GM11168 (cell line): ENCODE results near the gene MUC21.

Source experiments
- in situ Hi-C: fragments of 300-500 bp; cut with MboI; formaldehyde crosslinking; loops from one replicate; pipeline ENCODE4 v1.12.0; 2022; ENCODE audit warnings: low sequenced_read_pairs; ENCODE audit not compliant: unreplicated experiment

The MUC21 gene

DNA sequence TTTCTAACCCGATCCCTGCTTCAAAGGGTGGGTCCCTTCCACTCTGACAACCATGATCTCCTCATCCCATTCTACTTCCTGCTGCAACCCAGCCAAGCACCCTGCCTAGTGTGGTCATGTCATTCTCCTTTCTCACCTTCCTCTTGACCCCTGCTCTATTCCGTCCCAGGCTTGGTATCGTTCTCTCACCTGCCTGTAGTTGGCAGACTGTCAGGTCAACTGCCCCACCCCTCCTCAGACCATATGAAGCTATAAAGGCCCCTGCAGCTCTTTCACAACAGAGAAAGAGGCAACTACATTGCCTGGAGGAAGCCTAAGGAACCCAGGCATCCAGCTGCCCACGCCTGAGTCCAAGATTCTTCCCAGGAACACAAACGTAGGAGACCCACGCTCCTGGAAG lies at the start of gene MUC21:
MUC21 (plus strand) TSS at position 280 of the 400 bp plus-strand sequence. CDS start 241 bp downstream, outside the sequence.
- in situ Hi-C loops: no loop called here

DNA sequence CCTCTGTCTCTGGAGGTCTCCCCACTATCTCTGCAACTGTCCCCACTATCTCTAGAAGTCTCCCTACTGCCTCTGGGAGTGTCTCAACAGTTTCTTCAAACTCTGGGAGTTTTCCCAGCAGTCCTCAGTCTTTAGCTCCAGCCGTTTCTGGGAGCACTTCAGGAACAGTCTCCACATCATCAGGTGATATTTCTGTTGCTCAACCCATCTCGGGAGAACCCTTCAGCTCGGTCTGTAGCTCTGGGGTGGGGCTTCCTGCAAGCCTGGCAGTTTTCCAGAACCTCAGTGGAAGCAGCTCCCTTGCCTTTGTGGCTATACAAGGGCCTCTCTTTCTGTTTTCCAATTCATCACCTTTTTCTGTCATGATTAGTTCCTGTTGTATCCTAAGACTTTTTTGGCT lies 48.5 kb upstream of the MUC21 start:
- in situ Hi-C loops: no loop called here

- in situ Hi-C loops: no loop called here
Observed at GRCh38 chr6:30937265-30937664, 46.3 kb upstream of the MUC21 start.

- in situ Hi-C loops: no loop called here
Observed at GRCh38 chr6:30938730-30939129, 44.8 kb upstream of the MUC21 start.

GRCh38 chr6:30939473-30939872 lies 44.0 kb upstream of the MUC21 start:
- in situ Hi-C loops: no loop called here

DNA sequence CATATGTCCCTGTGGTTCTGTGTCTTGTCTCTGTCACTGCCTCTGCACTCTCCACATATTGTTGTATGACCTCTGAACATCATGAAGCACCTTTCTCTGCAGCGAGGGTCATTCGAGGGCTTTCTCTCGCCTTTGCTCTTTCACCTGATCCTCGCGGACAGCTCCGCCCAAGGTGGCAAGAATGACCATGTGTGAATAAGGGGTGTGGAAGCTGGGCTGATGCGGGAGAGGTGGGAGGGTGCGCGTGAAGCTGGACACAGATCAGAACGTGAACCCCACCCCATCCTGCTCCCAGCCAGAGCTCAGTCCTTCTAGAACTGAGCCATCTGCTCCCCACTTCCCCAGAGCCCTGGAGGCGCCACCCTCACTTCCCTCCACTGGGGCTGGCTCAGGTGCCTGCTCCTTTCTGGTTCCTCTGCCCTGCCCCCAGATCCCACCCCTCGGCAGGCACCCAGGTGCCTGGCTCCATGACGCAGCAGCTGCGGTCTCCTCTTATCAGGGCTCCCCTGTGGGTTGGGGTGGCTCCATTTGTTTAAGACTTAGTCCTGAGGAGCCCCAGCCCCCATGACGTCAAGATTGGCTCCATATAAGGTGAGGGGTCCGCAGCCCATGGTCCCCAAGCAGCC lies 43.0 kb upstream of the MUC21 start, which contains the start of gene MUCL3:
MUCL3 (plus strand) TSS at position 613 of the 626 bp plus-strand sequence. CDS start 27 bp downstream, outside the sequence.
- in situ Hi-C loops: no loop called here

DNA sequence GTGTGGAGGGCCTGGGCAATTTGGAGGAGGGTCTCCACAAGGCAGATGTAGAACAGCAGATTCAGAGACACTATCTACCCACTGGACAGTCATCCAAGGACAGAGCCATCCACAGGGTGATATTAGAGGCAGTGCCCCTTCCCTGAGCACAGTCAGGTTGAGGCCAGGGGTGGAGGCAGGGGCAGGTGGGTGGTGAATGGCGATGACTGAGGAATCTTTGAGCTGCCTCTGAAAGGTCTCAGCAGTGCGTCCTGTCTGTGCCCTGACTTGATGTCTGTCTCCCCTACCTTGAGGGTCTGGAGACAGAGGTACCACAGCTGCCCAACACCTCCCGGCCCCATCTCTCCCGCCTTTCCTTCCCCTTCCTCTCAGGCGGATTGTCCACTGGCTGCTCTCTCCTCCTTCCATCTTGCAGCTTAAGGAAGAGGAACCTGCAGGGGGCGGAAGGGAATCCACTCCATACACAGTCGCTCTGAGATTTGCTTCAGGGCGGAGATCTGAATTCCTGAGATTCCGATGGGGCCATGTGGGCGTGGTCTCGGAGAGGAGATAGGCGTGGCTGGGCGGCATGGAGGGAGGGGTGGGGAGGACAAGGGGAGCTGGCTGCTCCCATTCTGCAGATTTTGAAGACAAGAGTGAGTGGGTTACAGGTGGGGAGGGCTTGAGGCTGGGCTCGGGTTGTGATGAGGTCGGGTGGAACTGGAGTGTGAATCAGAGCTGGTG lies 41.0 kb upstream of the MUC21 start:
- in situ Hi-C loops: no loop called here

GRCh38 chr6:30944051-30944450 lies 39.5 kb upstream of the MUC21 start:
- in situ Hi-C loops: no loop called here

GRCh38 chr6:30945281-30945680 lies 38.2 kb upstream of the MUC21 start:
- in situ Hi-C loops: no loop called here

DNA sequence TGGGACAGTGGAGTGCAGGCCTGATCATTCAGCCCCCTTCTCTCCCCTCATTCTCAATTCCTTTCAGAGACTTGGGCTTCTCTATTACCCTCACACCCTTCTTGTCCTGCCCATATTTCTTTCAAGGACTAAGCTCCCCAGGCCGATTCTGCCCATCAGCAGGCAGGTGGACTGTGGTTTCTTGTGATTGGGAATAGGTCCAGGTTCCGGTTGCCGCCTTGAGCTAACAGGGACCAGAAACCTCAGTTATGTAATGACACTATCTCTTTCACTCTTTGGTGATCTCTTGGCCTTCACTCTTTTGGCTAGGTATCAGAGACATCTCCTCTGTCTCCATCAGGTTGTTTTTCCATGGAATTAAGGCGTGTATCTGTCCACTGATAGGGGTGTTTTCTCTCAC lies 36.3 kb upstream of the MUC21 start:
- in situ Hi-C loops: no loop called here

DNA sequence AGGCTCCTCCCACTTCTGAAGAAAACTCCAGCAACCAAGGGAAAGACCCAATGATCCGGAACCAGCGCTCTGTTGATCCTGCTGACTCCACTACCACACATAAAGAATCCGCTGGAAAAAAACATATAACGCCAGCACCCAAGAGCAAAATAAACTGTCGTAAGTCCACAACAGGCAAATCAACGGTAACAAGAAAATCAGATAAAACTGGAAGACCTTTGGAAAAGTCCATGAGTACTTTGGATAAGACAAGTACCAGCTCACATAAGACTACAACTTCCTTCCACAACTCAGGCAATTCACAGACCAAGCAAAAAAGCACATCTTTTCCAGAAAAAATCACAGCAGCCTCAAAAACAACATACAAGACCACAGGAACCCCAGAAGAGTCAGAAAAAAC lies 34.7 kb upstream of the MUC21 start:
- in situ Hi-C loops: no loop called here

DNA sequence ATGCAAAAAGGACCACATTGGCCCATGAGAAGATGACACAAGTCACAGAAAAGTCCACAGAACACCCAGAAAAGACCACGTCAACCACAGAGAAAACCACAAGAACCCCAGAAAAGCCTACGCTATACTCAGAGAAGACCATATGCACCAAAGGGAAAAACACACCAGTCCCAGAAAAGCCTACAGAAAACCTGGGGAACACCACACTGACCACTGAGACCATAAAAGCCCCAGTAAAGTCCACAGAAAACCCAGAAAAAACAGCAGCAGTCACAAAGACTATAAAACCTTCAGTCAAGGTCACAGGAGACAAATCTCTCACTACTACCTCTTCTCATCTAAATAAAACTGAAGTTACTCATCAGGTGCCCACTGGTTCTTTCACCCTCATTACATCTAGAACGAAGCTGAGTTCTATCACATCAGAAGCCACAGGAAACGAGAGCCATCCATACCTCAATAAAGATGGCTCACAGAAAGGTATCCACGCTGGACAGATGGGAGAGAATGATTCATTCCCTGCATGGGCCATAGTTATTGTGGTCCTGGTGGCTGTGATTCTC lies 31.5 kb upstream of the MUC21 start:
- in situ Hi-C loops: no loop called here

- in situ Hi-C loops: no loop called here
Observed at GRCh38 chr6:30954631-30955366, 28.7 kb upstream of the MUC21 start.

DNA sequence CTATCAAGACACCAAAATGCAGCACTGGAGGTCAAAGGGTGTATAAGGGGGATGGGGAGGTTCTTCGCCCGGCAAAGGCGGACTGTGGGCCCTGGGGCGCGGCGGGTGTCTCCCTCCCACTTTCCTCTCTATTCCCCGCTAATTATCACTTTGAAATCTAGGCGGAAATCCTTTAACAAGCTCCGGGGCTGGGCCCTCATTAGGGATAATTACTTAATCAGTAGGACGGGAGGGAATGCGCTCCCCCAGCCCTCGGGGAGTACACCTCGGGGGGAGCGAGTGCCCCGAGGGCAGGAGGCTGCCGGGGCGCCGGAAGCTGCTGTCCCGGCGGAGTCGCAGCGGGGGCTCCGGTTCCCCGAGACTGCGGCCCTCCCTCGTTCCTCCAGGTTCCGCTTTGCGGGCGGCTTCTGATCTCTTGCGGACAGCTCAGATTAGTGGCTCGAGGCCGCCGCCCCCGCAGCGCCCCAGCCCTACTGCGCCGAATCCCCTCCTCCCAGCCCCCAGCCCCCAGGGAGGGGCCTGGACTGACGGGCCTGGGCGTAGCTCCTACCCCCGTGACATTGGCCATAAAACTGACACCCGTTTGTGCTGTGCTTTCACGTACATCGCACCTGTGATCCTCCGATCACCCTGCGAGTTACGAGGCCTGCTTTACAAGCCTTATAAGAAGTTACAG lies 28.0 kb upstream of the MUC21 start:
- in situ Hi-C loops: no loop called here

GRCh38 chr6:30957716-30958115 lies 25.8 kb upstream of the MUC21 start:
- in situ Hi-C loops: no loop called here

- in situ Hi-C loops: no loop called here
Observed at GRCh38 chr6:30960907-30961673, 22.4 kb upstream of the MUC21 start.

- in situ Hi-C loops: no loop called here
Observed at GRCh38 chr6:30962716-30963115, 20.8 kb upstream of the MUC21 start.

DNA sequence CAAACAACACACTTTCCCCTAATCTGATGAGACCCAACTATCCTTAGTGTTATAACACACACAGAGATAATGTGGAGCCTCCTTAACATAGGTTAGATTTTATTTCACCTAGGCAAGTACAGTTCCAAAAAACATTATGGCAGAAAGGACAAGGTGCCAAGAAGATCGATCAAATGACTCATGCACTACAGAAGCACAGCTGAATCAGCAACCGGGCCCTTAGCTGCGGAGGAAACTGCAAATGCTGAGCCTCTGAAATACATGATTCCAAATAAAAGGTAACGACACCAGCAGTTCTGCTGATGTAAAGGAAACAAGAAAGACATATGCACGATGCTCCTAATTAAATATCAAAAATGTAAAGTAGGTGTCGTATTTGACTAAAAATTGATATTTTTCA lies 19.9 kb upstream of the MUC21 start:
- in situ Hi-C loops: no loop called here

GRCh38 chr6:30964075-30964474 lies 19.4 kb upstream of the MUC21 start:
- in situ Hi-C loops: no loop called here

DNA sequence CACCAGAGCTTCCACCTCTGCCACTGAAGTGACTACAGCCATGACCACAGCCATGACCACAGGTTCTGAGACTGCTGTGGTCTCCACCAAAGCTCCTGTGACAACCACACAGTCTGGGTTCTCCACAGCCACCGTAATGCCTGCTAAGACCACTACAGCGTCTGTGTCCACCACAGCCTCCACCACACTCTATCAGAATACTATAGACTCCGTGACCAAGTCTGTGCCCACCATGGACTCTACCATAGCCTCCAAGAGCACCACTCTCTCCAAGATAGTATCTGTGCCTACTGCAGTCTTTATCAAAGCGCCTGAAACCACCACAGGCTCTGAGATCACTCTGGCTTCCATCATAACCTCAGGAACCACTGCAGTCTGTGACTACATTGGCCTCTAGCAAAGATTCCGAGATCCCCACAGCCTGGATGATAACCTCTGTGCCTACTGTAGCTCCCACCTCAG lies 18.3 kb upstream of the MUC21 start:
- in situ Hi-C loops: no loop called here
